ENCODE results near the gene ZNF48. TPM values are rescaled to one million over a fixed set of nuclear protein-coding genes. Genes with fewer than 3 reads are reported as not detected.

The ZNF48 gene
- total RNA-seq, 1 experiment from 2014 or later, result 24.8 TPM

GRCh38 chr16:30397776-30398660, 2.8 kb downstream of the ZNF48 start:
- Mint-ChIP-seq H3K27me3 (ENCODE audit: unreplicated experiment) (no peaks in the 10 kb centered on the region), H3K27ac (ENCODE audit: unreplicated experiment) (no peak overlapping the region), H3K4me1 (ENCODE audit: low read depth, unreplicated experiment) (peaks cover 40% of the 10 kb centered on the region), H3K36me3 (ENCODE audit: insufficient read depth, unreplicated experiment) (peaks cover 61% of the 10 kb centered on the region), H3K9me3 (ENCODE audit: low read depth, unreplicated experiment) (no peaks in the 10 kb centered on the region), H3K4me3 (ENCODE audit: low read depth, unreplicated experiment) (no peak overlapping the region)
- no TSS peak for BruUV-seq (replicated peaks)
- no peak for DNase-seq
- no peak for TF ChIP-seq CTCF (IDR thresholded peaks at IDR 0.05; ENCODE audit: unreplicated experiment)
- intact Hi-C loops (cut with micrococcal nuclease; ENCODE audit: unreplicated experiment), result no loop called here
- CTCF ChIA-PET, result interaction anchor here (0.6 to 1.3 kb wide), 2 partner anchors 11 to 339 kb away, joined by 4 to 5 read pairs; no protein-coding TSS in a partner anchor

GRCh38 chr16:30398661-30399434, 3.6 kb downstream of the ZNF48 start:
- Mint-ChIP-seq H3K9me3 (ENCODE audit: low read depth, unreplicated experiment) (no peaks in the 10 kb centered on the region), H3K27ac (ENCODE audit: unreplicated experiment) (no peak overlapping the region), H3K4me1 (ENCODE audit: low read depth, unreplicated experiment) (peaks cover 37% of the 10 kb centered on the region), H3K4me3 (ENCODE audit: low read depth, unreplicated experiment) (peak overlapping the region; percentile 18), H3K36me3 (ENCODE audit: insufficient read depth, unreplicated experiment) (peaks cover 61% of the 10 kb centered on the region), H3K27me3 (ENCODE audit: unreplicated experiment) (no peaks in the 10 kb centered on the region)
- BruUV-seq (replicated peaks), result no TSS peak
- intact Hi-C loops (cut with micrococcal nuclease; ENCODE audit: unreplicated experiment), result no loop called here
- DNase-seq, result no peak
- TF ChIP-seq CTCF (IDR thresholded peaks at IDR 0.05; ENCODE audit: unreplicated experiment), result no peak
- CTCF ChIA-PET, result interaction anchor here (1.1 to 1.3 kb wide), 2 partner anchors 11 to 12 kb away, joined by 4 read pairs; no protein-coding TSS in a partner anchor

GRCh38 chr16:30399435-30400186, 4.4 kb downstream of the ZNF48 start:
- intact Hi-C loops (cut with micrococcal nuclease; ENCODE audit: unreplicated experiment), result no loop called here
- no peak for TF ChIP-seq CTCF (IDR thresholded peaks at IDR 0.05; ENCODE audit: unreplicated experiment)
- CTCF ChIA-PET, result interaction anchor here (0.9 to 1.1 kb wide), 2 partner anchors 12 to 173 kb away, joined by 3 to 4 read pairs; no protein-coding TSS in a partner anchor
- Mint-ChIP-seq H3K36me3 (ENCODE audit: insufficient read depth, unreplicated experiment) (peaks cover 57% of the 10 kb centered on the region), H3K27ac (ENCODE audit: unreplicated experiment) (peak overlapping the region; percentile 91), H3K9me3 (ENCODE audit: low read depth, unreplicated experiment) (no peaks in the 10 kb centered on the region), H3K4me1 (ENCODE audit: low read depth, unreplicated experiment) (peaks cover 29% of the 10 kb centered on the region), H3K4me3 (ENCODE audit: low read depth, unreplicated experiment) (peak overlapping the region; percentile 77), H3K27me3 (ENCODE audit: unreplicated experiment) (no peaks in the 10 kb centered on the region)
- DNase-seq, result no peak
- no TSS peak for BruUV-seq (replicated peaks)

GRCh38 chr16:30401768-30402425, 6.7 kb downstream of the ZNF48 start:
- Mint-ChIP-seq H3K27ac (ENCODE audit: unreplicated experiment) (peak overlapping the region; percentile 91), H3K9me3 (ENCODE audit: low read depth, unreplicated experiment) (no peaks in the 10 kb centered on the region), H3K36me3 (ENCODE audit: insufficient read depth, unreplicated experiment) (peaks cover 38% of the 10 kb centered on the region), H3K4me1 (ENCODE audit: low read depth, unreplicated experiment) (peaks cover 14% of the 10 kb centered on the region), H3K4me3 (ENCODE audit: low read depth, unreplicated experiment) (peak overlapping the region; percentile 77), H3K27me3 (ENCODE audit: unreplicated experiment) (no peaks in the 10 kb centered on the region)
- intact Hi-C loops (cut with micrococcal nuclease; ENCODE audit: unreplicated experiment), result no loop called here
- TF ChIP-seq CTCF (IDR thresholded peaks at IDR 0.05; ENCODE audit: unreplicated experiment), result no peak
- CTCF ChIA-PET, result no interaction called here
- no peak for DNase-seq
- BruUV-seq (replicated peaks), result no TSS peak

Data from Calu3 (cell line).